Measurements from ENCODE around the gene CEP63. TPM values are rescaled to one million over a fixed set of nuclear protein-coding genes. Genes with fewer than 3 reads are reported as not detected.

Gene CEP63
- total RNA-seq, 2 donors from 2014 or later = 10.1 to 17.0 TPM

- Mint-ChIP-seq H3K36me3 (ENCODE audit: low read depth) (no peaks in the 10 kb centered on the region), H3K9me3 (no peaks in the 10 kb centered on the region), H3K27me3 (peaks cover 27% of the 10 kb centered on the region), H3K27ac (no peak overlapping the region), H3K4me1 (peaks cover 6% of the 10 kb centered on the region), H3K4me3 (no peak overlapping the region)
- ATAC-seq (replicated peaks) = no peak
Measured at GRCh38 chr3:134608771-134609435, 123.0 kb downstream of the CEP63 start.

GRCh38 chr3:134609821-134610431, 124.1 kb downstream of the CEP63 start:
- Mint-ChIP-seq H3K4me1 (peaks cover 6% of the 10 kb centered on the region), H3K4me3 (no peak overlapping the region), H3K36me3 (ENCODE audit: low read depth) (no peaks in the 10 kb centered on the region), H3K27ac (no peak overlapping the region), H3K9me3 (no peaks in the 10 kb centered on the region), H3K27me3 (peaks cover 27% of the 10 kb centered on the region)
- ATAC-seq (replicated peaks) = no peak

- no peaks in the 10 kb centered on the region for H3K9me3 Mint-ChIP-seq
- peaks cover 25% of the 10 kb centered on the region for H3K27me3 Mint-ChIP-seq
- H3K4me1 Mint-ChIP-seq = peaks cover 6% of the 10 kb centered on the region
- ATAC-seq (replicated peaks) = no peak
- H3K36me3 Mint-ChIP-seq (ENCODE audit: low read depth) = no peaks in the 10 kb centered on the region
- H3K4me3 Mint-ChIP-seq = no peak overlapping the region
- no peak overlapping the region for H3K27ac Mint-ChIP-seq
Measured at GRCh38 chr3:134610432-134611385, 124.9 kb downstream of the CEP63 start.

GRCh38 chr3:134611516-134611915, 125.7 kb downstream of the CEP63 start:
- no peak overlapping the region for H3K27ac Mint-ChIP-seq
- H3K27me3 Mint-ChIP-seq = peaks cover 20% of the 10 kb centered on the region
- peaks cover 5% of the 10 kb centered on the region for H3K4me1 Mint-ChIP-seq
- H3K36me3 Mint-ChIP-seq (ENCODE audit: low read depth) = no peaks in the 10 kb centered on the region
- no peaks in the 10 kb centered on the region for H3K9me3 Mint-ChIP-seq
- ATAC-seq (replicated peaks) = no peak
- H3K4me3 Mint-ChIP-seq = no peak overlapping the region

GRCh38 chr3:134613006-134613520, 127.2 kb downstream of the CEP63 start:
- ATAC-seq (replicated peaks) = no peak
- Mint-ChIP-seq H3K36me3 (ENCODE audit: low read depth) (no peaks in the 10 kb centered on the region), H3K4me1 (no peaks in the 10 kb centered on the region), H3K4me3 (no peak overlapping the region), H3K27ac (no peak overlapping the region), H3K27me3 (peaks cover 13% of the 10 kb centered on the region), H3K9me3 (no peaks in the 10 kb centered on the region)

GRCh38 chr3:134614955-134615354, 129.1 kb downstream of the CEP63 start:
- H3K36me3 Mint-ChIP-seq (ENCODE audit: low read depth) = no peaks in the 10 kb centered on the region
- no peaks in the 10 kb centered on the region for H3K9me3 Mint-ChIP-seq
- H3K4me1 Mint-ChIP-seq = no peaks in the 10 kb centered on the region
- ATAC-seq (replicated peaks) = no peak
- H3K27ac Mint-ChIP-seq = no peak overlapping the region
- H3K27me3 Mint-ChIP-seq = peaks cover 9% of the 10 kb centered on the region
- no peak overlapping the region for H3K4me3 Mint-ChIP-seq

- no peaks in the 10 kb centered on the region for H3K4me1 Mint-ChIP-seq
Measured at GRCh38 chr3:134615743-134616142, 129.9 kb downstream of the CEP63 start.

GRCh38 chr3:134617608-134618477, 132.0 kb downstream of the CEP63 start:
- Mint-ChIP-seq H3K9me3 (no peaks in the 10 kb centered on the region), H3K36me3 (ENCODE audit: low read depth) (no peaks in the 10 kb centered on the region), H3K4me3 (no peak overlapping the region), H3K27ac (no peak overlapping the region), H3K4me1 (no peaks in the 10 kb centered on the region), H3K27me3 (no peaks in the 10 kb centered on the region)
- no peak for ATAC-seq (replicated peaks)

More at GRCh38 chr3:134615743-134616142, 129.9 kb downstream of the CEP63 start:
- Mint-ChIP-seq H3K27me3 (peaks cover 3% of the 10 kb centered on the region), H3K36me3 (ENCODE audit: low read depth) (no peaks in the 10 kb centered on the region), H3K4me3 (no peak overlapping the region), H3K9me3 (no peaks in the 10 kb centered on the region), H3K27ac (no peak overlapping the region)
- ATAC-seq (replicated peaks) = no peak

- Mint-ChIP-seq H3K9me3 (no peaks in the 10 kb centered on the region), H3K4me3 (no peak overlapping the region), H3K36me3 (ENCODE audit: low read depth) (no peaks in the 10 kb centered on the region), H3K27ac (no peak overlapping the region), H3K27me3 (no peaks in the 10 kb centered on the region), H3K4me1 (no peaks in the 10 kb centered on the region)
- no peak for ATAC-seq (replicated peaks)
Measured at GRCh38 chr3:134618478-134619300, 132.8 kb downstream of the CEP63 start.

- Mint-ChIP-seq H3K27me3 (no peaks in the 10 kb centered on the region), H3K9me3 (no peaks in the 10 kb centered on the region), H3K4me1 (no peaks in the 10 kb centered on the region), H3K4me3 (no peak overlapping the region), H3K27ac (no peak overlapping the region), H3K36me3 (ENCODE audit: low read depth) (no peaks in the 10 kb centered on the region)
- ATAC-seq (replicated peaks) = peak; percentile 11
Measured at GRCh38 chr3:134619301-134619615, 133.4 kb downstream of the CEP63 start.

- H3K27ac Mint-ChIP-seq = no peak overlapping the region
- H3K27me3 Mint-ChIP-seq = no peaks in the 10 kb centered on the region
- H3K4me3 Mint-ChIP-seq = no peak overlapping the region
- H3K4me1 Mint-ChIP-seq = no peaks in the 10 kb centered on the region
- no peak for ATAC-seq (replicated peaks)
- no peaks in the 10 kb centered on the region for H3K9me3 Mint-ChIP-seq
- no peaks in the 10 kb centered on the region for H3K36me3 Mint-ChIP-seq (ENCODE audit: low read depth)
Measured at GRCh38 chr3:134619884-134620445, 134.1 kb downstream of the CEP63 start.

GRCh38 chr3:134620476-134621115, 134.7 kb downstream of the CEP63 start:
- Mint-ChIP-seq H3K4me1 (no peaks in the 10 kb centered on the region), H3K27ac (no peak overlapping the region), H3K4me3 (no peak overlapping the region), H3K36me3 (ENCODE audit: low read depth) (no peaks in the 10 kb centered on the region), H3K27me3 (no peaks in the 10 kb centered on the region), H3K9me3 (no peaks in the 10 kb centered on the region)
- no peak for ATAC-seq (replicated peaks)

GRCh38 chr3:134621854-134622253, 136.0 kb downstream of the CEP63 start:
- H3K4me3 Mint-ChIP-seq = no peak overlapping the region
- no peak overlapping the region for H3K27ac Mint-ChIP-seq
- H3K9me3 Mint-ChIP-seq = no peaks in the 10 kb centered on the region
- H3K36me3 Mint-ChIP-seq (ENCODE audit: low read depth) = no peaks in the 10 kb centered on the region
- H3K4me1 Mint-ChIP-seq = no peaks in the 10 kb centered on the region
- H3K27me3 Mint-ChIP-seq = no peaks in the 10 kb centered on the region
- no peak for ATAC-seq (replicated peaks)

Data from activated T-helper 17 cell treated with anti-CD3 and anti-CD28 coated beads, Interleukin-2, amount 50 U/mL, for 72 hours (primary cell).